Embryonic facial prominence (tissue), 1 donor: ENCODE results near the gene GATA5.
A peak's percentile ranks its signal among the peaks of the same experiment; 100 is the strongest.
"Not testable (repeated sequence)": the region's sequence is repeated elsewhere in the genome, so short reads cannot be mapped to it uniquely, and the experiment has no call there.

ENCODE experiments used
- DNase-seq: peaks from one replicate; pipeline ENCODE4 v3.0.0-alpha.2; 2016; ENCODE audit errors: extremely low spot score

The GATA5 gene

GRCh38 chr20:62430866-62431447 lies 44.8 kb downstream of the GATA5 start:
- no peak for DNase-seq

GRCh38 chr20:62430311-62430853 lies 45.4 kb downstream of the GATA5 start:
- no peak for DNase-seq

- DNase-seq: no peak
Observed at GRCh38 chr20:62429455-62430310, 46.1 kb downstream of the GATA5 start.

- no peak for DNase-seq
Observed at GRCh38 chr20:62428396-62429295, 47.1 kb downstream of the GATA5 start.

GRCh38 chr20:62428002-62428372 lies 47.8 kb downstream of the GATA5 start:
- DNase-seq: no peak

GRCh38 chr20:62427172-62428001 lies 48.4 kb downstream of the GATA5 start, which contains the start of gene RBBP8NL:
Gene RBBP8NL (minus strand): TSS chr20:62427539. CDS start chr20:62419647, 7,892 bp downstream.
- DNase-seq: peak; percentile 10

- no peak for DNase-seq
Observed at GRCh38 chr20:62426699-62427131, 49.1 kb downstream of the GATA5 start.

GRCh38 chr20:62426059-62426348 lies 49.8 kb downstream of the GATA5 start:
- not testable (repeated sequence) for DNase-seq

- DNase-seq: no peak
Observed at GRCh38 chr20:62425281-62426058, 50.3 kb downstream of the GATA5 start.

- DNase-seq: no peak
Observed at GRCh38 chr20:62424249-62425107, 51.3 kb downstream of the GATA5 start.

- DNase-seq: no peak
Observed at GRCh38 chr20:62423326-62423706, 52.5 kb downstream of the GATA5 start.

GRCh38 chr20:62422636-62423325 lies 53.0 kb downstream of the GATA5 start:
- no peak for DNase-seq

- DNase-seq: no peak
Observed at GRCh38 chr20:62421716-62421990, 54.1 kb downstream of the GATA5 start.

- DNase-seq: no peak
Observed at GRCh38 chr20:62420846-62421715, 54.7 kb downstream of the GATA5 start.

- DNase-seq: no peak
Observed at GRCh38 chr20:62419759-62420158, 56.0 kb downstream of the GATA5 start.

GRCh38 chr20:62418709-62419487 lies 56.9 kb downstream of the GATA5 start:
- DNase-seq: no peak

- no peak for DNase-seq
Observed at GRCh38 chr20:62417981-62418708, 57.6 kb downstream of the GATA5 start.
